AG10803 (cell line): Measurements from ENCODE around the gene CYRIA.

Source experiments
- DNase-seq: peaks from one replicate; pipeline ENCODE4 v3.0.0; 2010; ENCODE audit warnings: low read depth
- H3K4me3 ChIP-seq: 2 replicates; pipeline ENCODE4 v1.5.1; 2011; ENCODE audit warnings: mild to moderate bottlenecking, low read length, control low read depth
- CTCF ChIP-seq: conservative IDR thresholded peaks from 2 replicates; pipeline ENCODE4 v1.5.1; 2011; ENCODE audit warnings: mild to moderate bottlenecking, low read length, control low read depth, inconsistent platforms

Gene CYRIA

GRCh38 chr2:16674154-16674553 lies 8.5 kb upstream of the CYRIA start:
- DNase-seq = no peak
- no peak for TF ChIP-seq CTCF
- H3K4me3 ChIP-seq = no peak overlapping the region

- no peak for TF ChIP-seq CTCF
- DNase-seq = no peak
- no peak overlapping the region for H3K4me3 ChIP-seq
Observed at GRCh38 chr2:16671760-16672159, 6.1 kb upstream of the CYRIA start.

- no peak for DNase-seq
- no peak for TF ChIP-seq CTCF
- H3K4me3 ChIP-seq = no peak overlapping the region
Observed at GRCh38 chr2:16669388-16669787, 3.8 kb upstream of the CYRIA start.

GRCh38 chr2:16666449-16666801 lies 791 bp upstream of the CYRIA start:
- TF ChIP-seq CTCF = no peak
- peak overlapping the region; percentile 56 for H3K4me3 ChIP-seq
- peak; percentile 15 for DNase-seq

GRCh38 chr2:16664809-16665747 lies 556 bp downstream of the CYRIA start:
- no peak for TF ChIP-seq CTCF
- DNase-seq = no peak
- peak overlapping the region; percentile 53 for H3K4me3 ChIP-seq

GRCh38 chr2:16664052-16664731 lies 1.4 kb downstream of the CYRIA start:
- no peak for TF ChIP-seq CTCF
- peak; percentile 37 for DNase-seq
- H3K4me3 ChIP-seq = no peak overlapping the region
